Measurements from ENCODE around the gene MCCC1. TPM values are rescaled to one million over a fixed set of nuclear protein-coding genes. Genes with fewer than 3 reads are reported as not detected.
A peak's percentile ranks its signal among the peaks of the same experiment; 100 is the strongest.

Gene MCCC1
- total RNA-seq, 1 experiment from 2014 or later: 52.6 TPM

GRCh38 chr3:182972387-182972786, 126.9 kb downstream of the MCCC1 start:
- no peaks in the 10 kb centered on the region for H3K36me3 ChIP-seq (ENCODE audit: low read depth)
- no peak overlapping the region for H3K4me2 ChIP-seq
- no peak overlapping the region for H3K4me3 ChIP-seq
- H3K4me1 ChIP-seq (replicated peaks; ENCODE audit: insufficient read depth): peaks cover 32% of the 10 kb centered on the region
- H2AFZ ChIP-seq: no peak overlapping the region
- no peak for DNase-seq
- H3K79me2 ChIP-seq (ENCODE audit: low read depth): peaks cover 99% of the 10 kb centered on the region
- ChIA-PET POLR2A (ENCODE audit: unreplicated experiment) (no interaction called here), CTCF (no interaction called here)
- intact Hi-C loops (cut with micrococcal nuclease; ENCODE audit: unreplicated experiment): no loop called here
- no peaks in the 10 kb centered on the region for H3K9me2 ChIP-seq (ENCODE audit: insufficient read depth)
- TF ChIP-seq CTCF (conservative IDR thresholded peaks at IDR 0.05): no peak
- no peak for TF ChIP-seq EZH2 (IDR thresholded peaks at IDR 0.05; ENCODE audit: low read depth)
- peaks cover 21% of the 10 kb centered on the region; the same call in 1 of the 2 replicates for H4K20me1 ChIP-seq (ENCODE audit: insufficient read depth)
- H3K27me3 ChIP-seq (ENCODE audit: insufficient read depth, low read depth): no peaks in the 10 kb centered on the region
- H3K27ac ChIP-seq: no peak overlapping the region
- H3K9me3 ChIP-seq (ENCODE audit: insufficient read depth, low read depth): no peaks in the 10 kb centered on the region
- BruUV-seq (replicated peaks): no TSS peak
- peaks cover 19% of the 10 kb centered on the region; the same call in 1 of the 2 replicates for H3F3A ChIP-seq (ENCODE audit: insufficient read depth, low read depth)

GRCh38 chr3:182971637-182972036, 127.7 kb downstream of the MCCC1 start:
- H3F3A ChIP-seq (ENCODE audit: insufficient read depth, low read depth): peaks cover 19% of the 10 kb centered on the region; the same call in 1 of the 2 replicates
- no peak for TF ChIP-seq EZH2 (IDR thresholded peaks at IDR 0.05; ENCODE audit: low read depth)
- intact Hi-C loops (cut with micrococcal nuclease; ENCODE audit: unreplicated experiment): no loop called here
- no peak overlapping the region; the same call in 1 of the 2 replicates for H3K27ac ChIP-seq
- no peaks in the 10 kb centered on the region for H3K36me3 ChIP-seq (ENCODE audit: low read depth)
- no peaks in the 10 kb centered on the region for H3K9me2 ChIP-seq (ENCODE audit: insufficient read depth)
- no TSS peak for BruUV-seq (replicated peaks)
- peaks cover 32% of the 10 kb centered on the region for H3K4me1 ChIP-seq (replicated peaks; ENCODE audit: insufficient read depth)
- no peak overlapping the region for H3K4me2 ChIP-seq
- H2AFZ ChIP-seq: no peak overlapping the region
- H4K20me1 ChIP-seq (ENCODE audit: insufficient read depth): peaks cover 13% of the 10 kb centered on the region; the same call in 1 of the 2 replicates
- no peaks in the 10 kb centered on the region for H3K9me3 ChIP-seq (ENCODE audit: insufficient read depth, low read depth)
- peaks cover 96% of the 10 kb centered on the region for H3K79me2 ChIP-seq (ENCODE audit: low read depth)
- no peaks in the 10 kb centered on the region for H3K27me3 ChIP-seq (ENCODE audit: insufficient read depth, low read depth)
- no peak for DNase-seq
- ChIA-PET CTCF (interaction anchor here (0.6 kb wide), 1 partner anchor 10 kb away, joined by 7 read pairs; no protein-coding TSS in a partner anchor), POLR2A (ENCODE audit: unreplicated experiment) (interaction anchor here (0.5 to 0.6 kb wide), 4 partner anchors 12 to 1420 kb away, joined by 4 to 12 read pairs (median 6); no protein-coding TSS in a partner anchor)
- no peak overlapping the region for H3K4me3 ChIP-seq

- H3F3A ChIP-seq (ENCODE audit: insufficient read depth, low read depth): peaks cover 19% of the 10 kb centered on the region; the same call in 1 of the 2 replicates
- no peaks in the 10 kb centered on the region for H3K9me3 ChIP-seq (ENCODE audit: insufficient read depth, low read depth)
- peaks cover 32% of the 10 kb centered on the region for H3K4me1 ChIP-seq (replicated peaks; ENCODE audit: insufficient read depth)
- peak in 1 of 2 experiments; percentile 57 for DNase-seq
- H3K27me3 ChIP-seq (ENCODE audit: insufficient read depth, low read depth): no peaks in the 10 kb centered on the region
- TF ChIP-seq EZH2 (IDR thresholded peaks at IDR 0.05; ENCODE audit: low read depth) (no peak), CTCF (conservative IDR thresholded peaks at IDR 0.05) (no peak)
- H3K27ac ChIP-seq: peak overlapping the region; percentile 7
- intact Hi-C loops (cut with micrococcal nuclease; ENCODE audit: unreplicated experiment): no loop called here
- no peak overlapping the region for H3K4me2 ChIP-seq
- H3K79me2 ChIP-seq (ENCODE audit: low read depth): peaks cover 96% of the 10 kb centered on the region
- no peaks in the 10 kb centered on the region for H3K9me2 ChIP-seq (ENCODE audit: insufficient read depth)
- ChIA-PET CTCF (interaction anchor here (0.7 to 0.8 kb wide), 2 partner anchors 674 to 1504 kb away, joined by 3 to 4 read pairs; no protein-coding TSS in a partner anchor), POLR2A (ENCODE audit: unreplicated experiment) (interaction anchor here (0.5 to 0.6 kb wide), 2 partner anchors 12 to 231 kb away, joined by 4 to 8 read pairs; no protein-coding TSS in a partner anchor)
- no peaks in the 10 kb centered on the region for H3K36me3 ChIP-seq (ENCODE audit: low read depth)
- no peak overlapping the region for H2AFZ ChIP-seq
- no peak overlapping the region for H3K4me3 ChIP-seq
- no TSS peak for BruUV-seq (replicated peaks)
- peaks cover 7% of the 10 kb centered on the region; the same call in 1 of the 2 replicates for H4K20me1 ChIP-seq (ENCODE audit: insufficient read depth)
These were observed 128.4 kb downstream of the MCCC1 start for GRCh38 chr3:182970811-182971418.

Data from PC-9 (cell line).